ENCODE results near the gene OTOA. TPM values are rescaled to one million over a fixed set of nuclear protein-coding genes. Genes with fewer than 3 reads are reported as not detected.

OTOA gene
- polyA plus RNA-seq, 2 of the 4 experiments (the other 2 are of a cell fraction), result 0.05 TPM; not detected in 1

DNA sequence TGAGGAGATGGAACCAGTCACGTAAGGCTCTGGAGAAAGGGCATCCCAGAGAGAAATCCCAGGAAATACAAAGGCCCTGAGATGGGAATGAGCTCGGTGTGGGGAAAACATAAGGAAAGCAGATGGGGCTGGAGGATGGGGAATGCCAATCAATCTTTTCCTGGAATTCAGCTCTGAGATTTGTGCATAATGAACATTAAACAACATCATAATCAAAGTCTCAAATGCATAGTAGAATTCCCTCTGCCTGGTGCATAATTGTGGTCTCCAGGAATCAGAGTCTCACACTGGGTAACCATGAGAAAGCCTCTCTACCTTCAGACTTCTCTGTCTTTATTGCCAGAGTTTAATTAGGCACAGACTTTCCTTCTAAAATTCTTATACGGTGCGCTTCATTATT, 30.8 kb downstream of the OTOA start (continued):
- TF ChIP-seq, protein P1, sequence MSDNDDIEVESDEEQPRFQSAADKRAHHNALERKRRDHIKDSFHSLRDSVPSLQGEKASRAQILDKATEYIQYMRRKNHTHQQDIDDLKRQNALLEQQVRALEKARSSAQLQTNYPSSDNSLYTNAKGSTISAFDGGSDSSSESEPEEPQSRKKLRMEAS (IDR thresholded peaks at IDR 0.05), result no peak
- TF ChIP-seq POLR2AphosphoS2 (conservative IDR thresholded peaks at IDR 0.05; ENCODE audit: low read length), result no peak
- no peak for TF ChIP-seq RARB (CRISPR knock-in tag; IDR thresholded peaks at IDR 0.05)
- TF ChIP-seq KDM5A (IDR thresholded peaks at IDR 0.05), result no peak
- TF ChIP-seq ZFP36 (IDR thresholded peaks at IDR 0.05; ENCODE audit: borderline replicate concordance, partially characterized antibody), result no peak
- TF ChIP-seq HOXB13 (CRISPR knock-in tag; IDR thresholded peaks at IDR 0.05; ENCODE audit: low read depth), result no peak
- TF ChIP-seq, protein P2, sequence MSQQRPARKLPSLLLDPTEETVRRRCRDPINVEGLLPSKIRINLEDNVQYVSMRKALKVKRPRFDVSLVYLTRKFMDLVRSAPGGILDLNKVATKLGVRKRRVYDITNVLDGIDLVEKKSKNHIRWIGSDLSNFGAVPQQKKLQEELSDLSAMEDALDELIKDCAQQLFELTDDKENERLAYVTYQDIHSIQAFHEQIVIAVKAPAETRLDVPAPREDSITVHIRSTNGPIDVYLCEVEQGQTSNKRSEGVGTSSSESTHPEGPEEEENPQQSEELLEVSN (IDR thresholded peaks at IDR 0.05; ENCODE audit: borderline replicate concordance, low read depth), result no peak
- no peak for TF ChIP-seq ZSCAN20 (CRISPR knock-in tag; IDR thresholded peaks at IDR 0.05)
- no peak for TF ChIP-seq CEBPB (IDR thresholded peaks at IDR 0.05)

GRCh38 chr16:21697032-21697431, 33.3 kb downstream of the OTOA start:
- Histone ChIP-seq H3K4me3 (no peak overlapping the region), H3K4me2 (no peak overlapping the region), H3K27ac (no peak overlapping the region), H3K9me3 (no peaks in the 10 kb centered on the region), H3K4me1 (no peaks in the 10 kb centered on the region)
- WGBS (ENCODE audit: missing lambda C conversion rate), result 74% methylated on average over 5 of the region's 5 CpGs
- FAIRE-seq (no peak), ATAC-seq (no peak), DNase-seq (ENCODE audit: low read depth in 1 of 2, low spot score in 1 of 2) (no peak)
- ChIA-PET POLR2A (no interaction called here), CTCF (interaction anchor here (1.5 to 5.2 kb wide), 3 partner anchors 10 to 13 kb away, joined by 3 to 24 read pairs (median 8); no protein-coding TSS in a partner anchor)
- TF ChIP-seq POLR2AphosphoS2 (conservative IDR thresholded peaks at IDR 0.05; ENCODE audit: low read length) (no peak), FOSL2 (IDR thresholded peaks at IDR 0.05) (no peak), FOSL2 (CRISPR knock-in tag; IDR thresholded peaks at IDR 0.05) (no peak), CBX2 (IDR thresholded peaks at IDR 0.05; ENCODE audit: borderline replicate concordance, low read depth) (no peak), TP53 (CRISPR knock-in tag; IDR thresholded peaks at IDR 0.05) (no peak), CEBPB (IDR thresholded peaks at IDR 0.05) (no peak), SREBF2 (IDR thresholded peaks at IDR 0.05) (no peak), BCL3 (IDR thresholded peaks at IDR 0.05) (no peak), GATA3 (IDR thresholded peaks at IDR 0.05; ENCODE audit: borderline replicate concordance) (no peak), NR3C1 (IDR thresholded peaks at IDR 0.05) (no peak), ZNF302 (CRISPR knock-in tag; IDR thresholded peaks at IDR 0.05) (no peak), SMC3 (IDR thresholded peaks at IDR 0.05) (no peak), RARB (CRISPR knock-in tag; IDR thresholded peaks at IDR 0.05) (no peak)
- TF ChIP-seq, protein P3, sequence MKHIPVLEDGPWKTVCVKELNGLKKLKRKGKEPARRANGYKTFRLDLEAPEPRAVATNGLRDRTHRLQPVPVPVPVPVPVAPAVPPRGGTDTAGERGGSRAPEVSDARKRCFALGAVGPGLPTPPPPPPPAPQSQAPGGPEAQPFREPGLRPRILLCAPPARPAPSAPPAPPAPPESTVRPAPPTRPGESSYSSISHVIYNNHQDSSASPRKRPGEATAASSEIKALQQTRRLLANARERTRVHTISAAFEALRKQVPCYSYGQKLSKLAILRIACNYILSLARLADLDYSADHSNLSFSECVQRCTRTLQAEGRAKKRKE (CRISPR knock-in tag; IDR thresholded peaks at IDR 0.05; ENCODE audit: low read depth), result no peak
- TF ChIP-seq, protein P4, sequence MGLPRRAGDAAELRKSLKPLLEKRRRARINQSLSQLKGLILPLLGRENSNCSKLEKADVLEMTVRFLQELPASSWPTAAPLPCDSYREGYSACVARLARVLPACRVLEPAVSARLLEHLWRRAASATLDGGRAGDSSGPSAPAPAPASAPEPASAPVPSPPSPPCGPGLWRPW (IDR thresholded peaks at IDR 0.05), result no peak

DNA sequence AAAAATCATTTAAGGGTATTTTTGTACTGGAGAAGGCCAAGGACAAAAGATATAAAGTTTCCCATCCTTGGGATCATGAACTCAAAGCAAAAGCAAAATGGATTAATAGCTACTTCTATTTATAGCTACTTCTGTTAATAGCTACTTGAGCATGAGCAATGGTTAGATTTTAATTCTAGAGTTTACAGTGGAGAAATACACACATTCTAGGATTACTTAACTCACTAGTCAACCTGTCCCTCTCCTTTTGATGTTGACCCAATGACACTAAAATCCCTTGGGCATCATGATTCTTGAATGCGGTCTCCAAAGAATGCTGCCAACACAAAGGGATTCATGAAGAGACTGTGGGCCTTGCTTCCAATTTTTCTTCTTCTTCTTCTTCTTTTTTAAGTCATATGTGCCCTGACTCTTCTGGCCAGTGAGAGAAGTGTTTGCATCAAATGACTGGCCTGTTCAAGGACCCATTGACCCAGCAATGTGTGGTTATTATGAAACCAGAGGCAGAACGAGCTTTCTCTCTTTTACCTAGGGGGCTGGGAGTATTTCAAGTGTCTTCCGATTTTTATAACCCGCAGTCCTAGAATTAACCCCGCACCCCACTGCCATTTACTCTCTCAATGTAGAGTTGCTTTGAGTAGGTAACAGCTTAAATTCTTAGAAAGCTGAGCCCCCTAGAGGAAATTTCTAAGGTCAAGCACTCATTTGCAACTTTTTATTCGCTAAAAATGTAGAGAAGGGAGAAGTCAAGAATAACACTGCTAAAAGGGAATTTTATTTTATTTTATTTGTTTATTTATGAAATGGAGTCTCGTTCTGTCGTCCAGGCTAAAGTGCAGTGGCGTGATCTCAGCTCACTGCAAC, 34.6 kb downstream of the OTOA start:
- POLR2A ChIA-PET, result no interaction called here
- DNase-seq (ENCODE audit: low read depth in 1 of 2, low spot score in 1 of 2), result no peak
- TF ChIP-seq CTCF (IDR thresholded peaks at IDR 0.05) (no peak), BCL3 (IDR thresholded peaks at IDR 0.05) (no peak), CBX2 (IDR thresholded peaks at IDR 0.05; ENCODE audit: borderline replicate concordance, low read depth) (no peak)
- 64% methylated on average over 9 of the region's 9 CpGs for WGBS (ENCODE audit: missing lambda C conversion rate)
- Histone ChIP-seq H3K4me1 (no peaks in the 10 kb centered on the region), H3K9me3 (no peaks in the 10 kb centered on the region), H3K27ac (no peak overlapping the region), H3K4me3 (no peak overlapping the region), H3K4me2 (no peak overlapping the region)
- FAIRE-seq, result no peak
- CTCF ChIA-PET, result interaction anchor here (1.2 to 4.2 kb wide), 4 partner anchors 10 to 104 kb away, joined by 3 to 17 read pairs (median 4); no protein-coding TSS in a partner anchor
- ATAC-seq, result no peak

Data from A549 (cell line).